K562 (cell line): ENCODE results near the gene AGPAT3. TPM values are rescaled to one million over a fixed set of nuclear protein-coding genes. Genes with fewer than 3 reads are reported as not detected.

Source experiments
- ATAC-seq: fragments of 200-7000 bp; cut with Tn5 transposase; 3 replicates; pipeline ENCODE4 v1.9.1; 2020; ENCODE audit warnings: moderate library complexity
- BruUV-seq: library from RNA; stranded (reverse); fragments of 400-500 nt; replicated peaks from 2 replicates; lab custom pipeline; 2021; lab: Mats Ljungman, UMichigan
- CTCF ChIA-PET: fragments of 300-600 bp; formaldehyde crosslinking; extraction: SDS; loops from one replicate; lab custom pipeline; 2021; ENCODE audit warnings: low intra/inter-chr PET ratio; lab: Yijun Ruan, JAX
- POLR2A ChIA-PET: fragments of 300-600, 350-650 bp; sonication (Branson Sonifier 250); formaldehyde crosslinking; extraction: SDS; loops from one replicate; lab custom pipeline; 2021; ENCODE audit warnings: antibody characterized with exemption, inconsistent platforms; lab: Yijun Ruan, JAX
- DNase-seq, 4 experiments: peaks; one replicate each; pipeline versions ENCODE4 v3.0.0 to v3.0.0-alpha.2; 2011 to 2018; ENCODE audit warnings: low spot score in 3 of 4, mixed read lengths in 3 of 4; ENCODE audit errors: extremely low read depth in 1 of 4
- FAIRE-seq: peaks from 2 replicates; lab custom pipeline; 2011; peaks lifted over from hg19 to GRCh38; lab: Jason Lieb, UNC
- H2AFZ ChIP-seq: 2 replicates; pipeline ENCODE4 v1.6.0; 2011; ENCODE audit warnings: low read depth, low read length, control low read depth, inconsistent platforms
- H3K27ac ChIP-seq: fragments of 200-600 bp; 3 replicates; pipeline ENCODE4 v1.8.0; 2011; ENCODE audit warnings: low read depth, mild to moderate bottlenecking, control low read depth, inconsistent platforms, low read length, moderate library complexity, mixed read lengths; ENCODE audit errors: extremely low read depth
- H3K27me3 ChIP-seq, 2 experiments: fragments of 300-600 bp in 1 of 2; 2 replicates in 1 of 2; 3 replicates in 1 of 2; pipeline versions ENCODE4 v1.6.0 to v1.8.0; 2011; ENCODE audit warnings: inconsistent platforms in 2 of 2, low read length in 2 of 2, mild to moderate bottlenecking in 1 of 2, mixed read lengths in 1 of 2, moderate library complexity in 1 of 2; ENCODE audit not compliant: control insufficient read depth in 2 of 2, insufficient read depth in 2 of 2
- H3K36me3 ChIP-seq: fragments of 300-600 bp; 3 replicates; pipeline ENCODE4 v1.8.0; 2011; ENCODE audit warnings: mild to moderate bottlenecking, low read length, inconsistent platforms; ENCODE audit not compliant: control insufficient read depth, insufficient read depth
- H3K4me1 ChIP-seq, 2 experiments: fragments of 200-600 bp in 1 of 2; replicated peaks in 1 of 2; 2 replicates in 1 of 2; 3 replicates in 1 of 2; pipeline versions ENCODE4 v1.5.1 to v1.8.0; 2011; ENCODE audit warnings: inconsistent platforms in 2 of 2, low read length in 2 of 2, mild to moderate bottlenecking in 1 of 2, mixed read lengths in 1 of 2, moderate library complexity in 1 of 2; ENCODE audit not compliant: control insufficient read depth in 2 of 2, insufficient read depth in 2 of 2
- H3K4me2 ChIP-seq: 2 replicates; pipeline ENCODE4 v1.6.1; 2011; ENCODE audit warnings: low read length, control low read depth, inconsistent platforms, mixed read lengths; ENCODE audit not compliant: insufficient read depth
- H3K4me3 ChIP-seq: fragments of 200-600 bp; sonication (generic), shearing (Covaris generic); 2 replicates; pipeline ENCODE4 v1.5.1; 2016; ENCODE audit warnings: control low read depth, inconsistent platforms
- H3K79me2 ChIP-seq: fragments of 200-600 bp; 3 replicates; pipeline ENCODE4 v1.8.0; 2011; ENCODE audit warnings: low read length, inconsistent platforms; ENCODE audit not compliant: control insufficient read depth, insufficient read depth
- H3K9ac ChIP-seq, 2 experiments: 2 replicates each; pipeline versions ENCODE4 v1.6.0 to v1.6.1; 2011; ENCODE audit warnings: low read depth in 2 of 2, low read length in 2 of 2, control low read depth in 1 of 2, inconsistent platforms in 1 of 2, mild to moderate bottlenecking in 1 of 2, mixed read lengths in 1 of 2; ENCODE audit not compliant: insufficient read depth in 1 of 2
- H3K9me1 ChIP-seq: one replicate; pipeline ENCODE4 v1.6.0; 2011; ENCODE audit warnings: inconsistent platforms, mild to moderate bottlenecking, low read length, moderate library complexity; ENCODE audit not compliant: control insufficient read depth, insufficient read depth
- H3K9me3 ChIP-seq: replicated peaks from 2 replicates; pipeline ENCODE4 v1.5.1; 2011; ENCODE audit warnings: low read depth, low read length, inconsistent platforms; ENCODE audit not compliant: control insufficient read depth, insufficient read depth
- H4K20me1 ChIP-seq: replicated peaks from 2 replicates; pipeline ENCODE4 v1.6.1; 2011; ENCODE audit warnings: low read length, inconsistent platforms, mixed read lengths; ENCODE audit not compliant: control insufficient read depth, insufficient read depth
- AFF1 ChIP-seq, 2 experiments: fragments of 450-650 bp; IDR thresholded peaks; 2 replicates each; pipeline ENCODE4 v1.6.1; 2018; ENCODE audit warnings: mild to moderate bottlenecking in 2 of 2, low read depth in 1 of 2; ENCODE audit not compliant: partially characterized antibody in 2 of 2
- MAX ChIP-seq: sonication (generic); formaldehyde crosslinking; IDR thresholded peaks from 2 replicates; pipeline ENCODE4 v1.9.0; 2022; ENCODE audit warnings: mild to moderate bottlenecking, missing genetic modification reagents
- WGBS: fragments of 100-300 bp; shearing (Covaris generic); methylation state at CpG from one replicate; pipeline ENCODE4 v1.1.6; 2016; ENCODE audit warnings: low coverage, mixed read lengths; ENCODE audit not compliant: insufficient coverage; ENCODE audit errors: missing lambda C conversion rate; 5-methylcytosine and 5-hydroxymethylcytosine counted together
- in situ Hi-C: fragments of 300-500 bp; cut with MboI; formaldehyde crosslinking; loops from 4 replicates; pipeline ENCODE4 v1.15.0; 2018; ENCODE audit warnings: inconsistent platforms, mixed read lengths
- intact Hi-C: fragments of 100-400 bp; cut with micrococcal nuclease; formaldehyde crosslinking; loops from 2 replicates; pipeline ENCODE4 v1.14.2; 2022
- polyA plus RNA-seq, 8 experiments: library from polyadenylated mRNA; depleted of rRNA in 4 of 8; stranded (reverse) in 5 of 8; unstranded in 3 of 8; fragments of >200 nt; fragmentation: Nextera tagmentation in 2 of 8; fragmentation: Illumina TruSeq in 1 of 8; extraction: Ambion mirVana in 2 of 8; extraction: Trizol in 1 of 8; gene quantifications; 2 replicates each; pipeline versions ENCODE4 v1.2.1 to v1.2.3, GENCODE V29; 2011 to 2014; ENCODE audit warnings: inconsistent platforms in 1 of 8, missing spikeins in 1 of 8
- total RNA-seq, 7 experiments: library from RNA; depleted of rRNA in 6 of 7; stranded (reverse); fragments of >200 nt in 6 of 7; fragmentation: Illumina TruSeq in 2 of 7; extraction: Trizol in 2 of 7; gene quantifications; 2 replicates each; pipeline versions ENCODE4 v1.2.1 to v1.2.3, GENCODE V29; 2011 to 2021; ENCODE audit warnings: low replicate concordance in 1 of 7

AGPAT3 gene
- total and polyA plus RNA-seq, 9 of the 15 experiments (the other 6 are each of a cell fraction or from before 2014, with no cell fraction given) = 1.5 to 88.4 (median 35.7) TPM

- H3K9me1 ChIP-seq = no peaks in the 10 kb centered on the region
- no peak for ATAC-seq
- H3K79me2 ChIP-seq = peaks cover 51% of the 10 kb centered on the region
- peaks cover 2% of the 10 kb centered on the region for H3K9me3 ChIP-seq
- in situ Hi-C loops (no loop called here), intact Hi-C loops (no loop called here)
- no peak overlapping the region for H3K4me2 ChIP-seq
- no TSS peak for BruUV-seq
- no peak for FAIRE-seq
- TF ChIP-seq MAX (CRISPR knock-in tag) (0 out of 2 replicates have a peak, but pooled peaks have one; percentile 19), AFF1 (IDR thresholded peaks at IDR 0.05; ENCODE audit: low read depth in 1 of 2, partially characterized antibody in 2 of 2) (no peak)
- H3K4me1 ChIP-seq = peaks cover 8 to 56% of the 10 kb centered on the region in 2 experiments; a peak in 4 of 5 replicates
- H2AFZ ChIP-seq = no peak overlapping the region
- POLR2A ChIA-PET = interaction anchor here (2.1 kb wide), 1 partner anchor 14 kb away, joined by 7 read pairs; no protein-coding TSS in a partner anchor
- no peak overlapping the region for H3K4me3 ChIP-seq
- peaks cover 42% of the 10 kb centered on the region; the same call in 2 of the 3 replicates for H3K36me3 ChIP-seq
- WGBS = 87% methylated on average over 22 of the region's 22 CpGs
- H3K27ac ChIP-seq = no peak overlapping the region
- H3K27me3 ChIP-seq = no peaks in the 10 kb centered on the region
- H3K9ac ChIP-seq = no peak overlapping the region
- H4K20me1 ChIP-seq = peaks cover 4% of the 10 kb centered on the region; the same call in 1 of the 2 replicates
- CTCF ChIA-PET = no interaction called here
- no peak for DNase-seq
Observed at GRCh38 chr21:43907751-43908150, 42.7 kb downstream of the AGPAT3 start.
